Measurements from ENCODE around the gene RNF175.

The RNF175 gene

DNA sequence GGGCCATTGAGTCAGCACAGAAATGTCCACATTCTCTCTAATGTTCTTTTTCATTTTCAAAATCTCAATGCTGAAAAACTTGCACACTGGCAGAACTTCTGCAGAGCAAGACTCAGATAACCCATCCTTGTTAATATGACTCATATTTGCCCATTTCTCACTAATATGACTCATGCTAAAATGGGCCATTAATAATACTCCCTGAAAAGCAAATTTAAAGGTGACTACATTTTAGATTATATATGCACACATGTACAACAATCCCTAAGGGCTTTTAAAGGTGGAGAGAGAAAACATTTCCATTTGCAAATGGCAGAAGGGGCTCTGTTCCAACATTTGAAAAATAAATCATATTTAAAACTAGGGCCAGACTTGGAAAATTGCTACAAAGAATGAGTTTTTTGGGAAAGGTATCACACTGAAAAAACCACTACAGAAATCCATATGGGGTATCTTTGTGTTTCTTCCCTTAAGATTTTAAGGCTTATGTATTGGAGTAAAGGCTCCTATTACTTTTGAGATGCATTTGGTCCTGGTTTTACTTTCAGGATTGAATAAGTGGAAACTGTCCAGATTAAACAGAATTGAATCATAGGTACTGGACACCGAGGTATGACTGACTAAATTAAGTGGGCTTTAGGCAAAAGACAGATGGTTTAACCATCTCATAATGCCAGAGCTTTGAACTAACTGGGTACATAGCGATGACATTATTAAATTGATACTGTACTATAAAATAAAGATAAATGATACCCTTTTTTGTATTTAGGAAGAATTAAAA, 45.8 kb downstream of the RNF175 start:
- no peak for DNase-seq
- no peak overlapping the region for H3K4me3 ChIP-seq (ENCODE audit: control insufficient read depth in 1 of 7, extremely low read depth in 1 of 7, insufficient read depth in 4 of 7, low read depth in 2 of 7, low read length in 6 of 7)
- no peaks in the 10 kb centered on the region for H3K27me3 ChIP-seq (replicated peaks in 2 of 5; ENCODE audit: control insufficient read depth in 4 of 5, insufficient read depth in 5 of 5, low read length in 4 of 5)
- no peak overlapping the region for H3K27ac ChIP-seq (ENCODE audit: insufficient read depth in 1 of 2, low read depth in 1 of 2, low read length in 2 of 2, poor library complexity in 1 of 2, severe bottlenecking in 2 of 2)
- CTCF ChIA-PET, result no interaction called here
- no peaks in the 10 kb centered on the region for H3K4me1 ChIP-seq (ENCODE audit: control extremely low read depth in 1 of 4, control insufficient read depth in 4 of 4, insufficient read depth in 4 of 4, low read length in 3 of 4)
- no peaks in the 10 kb centered on the region for H3K36me3 ChIP-seq (ENCODE audit: control insufficient read depth in 4 of 4, insufficient read depth in 4 of 4, low read length in 3 of 4)
- 100% methylated on average over 1 of the region's 2 CpGs for WGBS (ENCODE audit: insufficient coverage)
- H3K9me3 ChIP-seq (ENCODE audit: control extremely low read depth in 1 of 5, control insufficient read depth in 4 of 5, insufficient read depth in 2 of 5, low read depth in 1 of 5, low read length in 4 of 5), result peaks cover 0 to 4% (median 0%) of the 10 kb centered on the region in 5 experiments
- POLR2A ChIA-PET, result no interaction called here

DNA sequence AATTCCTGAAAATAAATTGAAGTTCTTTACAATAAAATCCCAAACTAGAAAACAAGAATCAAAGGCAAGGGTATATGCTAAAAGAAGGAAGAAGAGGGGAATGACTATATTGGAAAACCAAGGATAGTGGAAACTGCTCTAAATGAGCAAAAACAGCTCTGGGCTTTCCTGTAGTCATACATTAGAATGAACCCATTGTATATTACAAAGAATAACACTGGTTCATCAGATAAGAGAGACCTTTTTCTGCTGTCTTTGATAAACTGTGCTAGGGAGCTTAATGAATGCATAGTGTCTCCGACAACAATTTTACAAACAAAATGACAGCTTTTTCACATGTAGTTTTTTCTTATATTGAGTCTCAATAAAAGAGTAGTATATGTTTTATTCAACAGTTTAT, 49.1 kb downstream of the RNF175 start:
- Histone ChIP-seq H3K9me3 (ENCODE audit: control extremely low read depth in 1 of 5, control insufficient read depth in 4 of 5, insufficient read depth in 2 of 5, low read depth in 1 of 5, low read length in 4 of 5) (peaks cover 0 to 2% (median 0%) of the 10 kb centered on the region in 5 experiments), H3K4me1 (ENCODE audit: control extremely low read depth in 1 of 4, control insufficient read depth in 4 of 4, insufficient read depth in 4 of 4, low read length in 3 of 4) (peaks cover 0 to 7% (median 3%) of the 10 kb centered on the region in 4 experiments), H3K4me3 (ENCODE audit: control insufficient read depth in 1 of 7, extremely low read depth in 1 of 7, insufficient read depth in 4 of 7, low read depth in 2 of 7, low read length in 6 of 7) (no peak overlapping the region), H3K27ac (ENCODE audit: insufficient read depth in 1 of 2, low read depth in 1 of 2, low read length in 2 of 2, poor library complexity in 1 of 2, severe bottlenecking in 2 of 2) (no peak overlapping the region), H3K27me3 (replicated peaks in 2 of 5; ENCODE audit: control insufficient read depth in 4 of 5, insufficient read depth in 5 of 5, low read length in 4 of 5) (no peaks in the 10 kb centered on the region), H3K36me3 (ENCODE audit: control insufficient read depth in 4 of 4, insufficient read depth in 4 of 4, low read length in 3 of 4) (no peaks in the 10 kb centered on the region)
- DNase-seq, result no peak
- CTCF ChIA-PET, result interaction anchor here (1.6 kb wide), 1 partner anchor 26 kb away, joined by 7 read pairs; the partner anchor contains the start of gene TLR2
- whole genome bisulfite sequencing (ENCODE audit: insufficient coverage), result no CpG with 5 or more reads among the region's 1 CpG
- POLR2A ChIA-PET, result interaction anchor here (0.6 kb wide), 1 partner anchor 286 kb away, joined by 4 read pairs; no protein-coding TSS in a partner anchor

DNA sequence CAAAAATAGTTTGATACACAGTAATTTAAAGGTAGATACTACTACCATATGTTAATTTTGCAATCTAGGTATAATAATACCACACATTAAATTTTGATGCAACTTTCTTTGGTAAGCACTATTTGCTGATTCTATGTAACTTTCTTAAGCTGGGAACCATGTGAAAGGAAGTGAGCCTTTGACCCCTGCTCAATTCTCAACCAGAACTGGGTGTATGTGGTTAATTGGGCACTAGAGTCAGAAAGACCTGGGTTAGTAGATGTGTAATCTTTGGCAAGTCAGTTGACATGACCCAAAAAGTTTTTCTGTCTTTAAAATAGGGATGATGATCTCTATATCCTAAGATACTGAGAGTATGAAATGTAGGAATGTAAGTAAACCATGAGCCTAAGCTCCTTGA, 53.3 kb downstream of the RNF175 start:
- CTCF ChIA-PET, result interaction anchor here (1.0 kb wide), 1 partner anchor 9 kb away, joined by 3 read pairs; no protein-coding TSS in a partner anchor
- POLR2A ChIA-PET, result no interaction called here
- no peaks in the 10 kb centered on the region for H3K9me3 ChIP-seq (ENCODE audit: control extremely low read depth in 1 of 5, control insufficient read depth in 4 of 5, insufficient read depth in 2 of 5, low read depth in 1 of 5, low read length in 4 of 5)
- peaks cover 0 to 8% (median 3%) of the 10 kb centered on the region in 4 experiments for H3K4me1 ChIP-seq (ENCODE audit: control extremely low read depth in 1 of 4, control insufficient read depth in 4 of 4, insufficient read depth in 4 of 4, low read length in 3 of 4)
- H3K27ac ChIP-seq (ENCODE audit: insufficient read depth in 1 of 2, low read depth in 1 of 2, low read length in 2 of 2, poor library complexity in 1 of 2, severe bottlenecking in 2 of 2), result no peak overlapping the region
- no peaks in the 10 kb centered on the region for H3K36me3 ChIP-seq (ENCODE audit: control insufficient read depth in 4 of 4, insufficient read depth in 4 of 4, low read length in 3 of 4)
- H3K4me3 ChIP-seq (ENCODE audit: control insufficient read depth in 1 of 7, extremely low read depth in 1 of 7, insufficient read depth in 4 of 7, low read depth in 2 of 7, low read length in 6 of 7), result no peak overlapping the region
- no peaks in the 10 kb centered on the region for H3K27me3 ChIP-seq (replicated peaks in 2 of 5; ENCODE audit: control insufficient read depth in 4 of 5, insufficient read depth in 5 of 5, low read length in 4 of 5)
- DNase-seq, result no peak

DNA sequence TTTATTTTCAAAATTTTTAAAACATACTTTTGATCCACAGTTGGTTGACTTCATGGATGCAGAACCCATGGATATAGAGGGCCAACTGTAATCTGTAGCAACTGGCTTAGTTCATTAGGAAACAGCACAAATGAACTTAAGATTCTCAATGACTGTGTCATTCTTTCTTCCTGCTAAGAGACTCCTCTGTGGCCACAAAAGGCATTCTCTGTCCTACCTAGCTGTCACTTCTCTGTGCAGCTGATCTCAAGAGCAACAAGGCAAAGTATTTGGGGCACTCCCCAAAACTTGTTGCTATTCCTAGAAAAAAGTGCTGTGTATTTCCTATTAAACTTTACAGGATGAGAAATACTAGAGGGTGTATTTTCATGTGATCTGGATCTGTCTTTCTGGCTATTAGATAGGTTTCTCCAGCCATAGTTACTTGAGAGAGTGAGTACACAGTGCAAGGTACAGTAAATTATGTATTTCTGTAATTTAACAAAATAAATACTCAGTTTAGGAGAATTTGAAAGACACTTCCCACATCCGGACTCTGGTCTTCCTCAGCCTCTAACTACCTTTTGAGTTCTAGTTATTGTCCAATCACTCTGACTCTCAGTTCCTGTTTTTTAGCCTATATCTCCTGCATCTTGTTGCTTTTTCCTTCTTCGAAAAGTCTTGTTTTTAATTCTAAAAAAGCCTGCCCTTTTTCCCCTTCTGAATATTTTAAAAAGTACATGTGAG, 53.9 kb downstream of the RNF175 start:
- POLR2A ChIA-PET, result no interaction called here
- CTCF ChIA-PET, result interaction anchor here (1.0 kb wide), 1 partner anchor 10 kb away, joined by 3 read pairs; no protein-coding TSS in a partner anchor
- Histone ChIP-seq H3K9me3 (ENCODE audit: control extremely low read depth in 1 of 5, control insufficient read depth in 4 of 5, insufficient read depth in 2 of 5, low read depth in 1 of 5, low read length in 4 of 5) (no peaks in the 10 kb centered on the region), H3K27ac (ENCODE audit: insufficient read depth in 1 of 2, low read depth in 1 of 2, low read length in 2 of 2, poor library complexity in 1 of 2, severe bottlenecking in 2 of 2) (no peak overlapping the region), H3K4me1 (ENCODE audit: control extremely low read depth in 1 of 4, control insufficient read depth in 4 of 4, insufficient read depth in 4 of 4, low read length in 3 of 4) (peaks cover 0 to 8% (median 3%) of the 10 kb centered on the region in 4 experiments), H3K27me3 (replicated peaks in 2 of 5; ENCODE audit: control insufficient read depth in 4 of 5, insufficient read depth in 5 of 5, low read length in 4 of 5) (no peaks in the 10 kb centered on the region), H3K36me3 (ENCODE audit: control insufficient read depth in 4 of 4, insufficient read depth in 4 of 4, low read length in 3 of 4) (no peaks in the 10 kb centered on the region), H3K4me3 (ENCODE audit: control insufficient read depth in 1 of 7, extremely low read depth in 1 of 7, insufficient read depth in 4 of 7, low read depth in 2 of 7, low read length in 6 of 7) (no peak overlapping the region)
- peak in 2 of 3 donors; percentile 27 to 31 for DNase-seq
- WGBS (ENCODE audit: insufficient coverage), result 78% methylated on average over 1 of the region's 2 CpGs

DNA sequence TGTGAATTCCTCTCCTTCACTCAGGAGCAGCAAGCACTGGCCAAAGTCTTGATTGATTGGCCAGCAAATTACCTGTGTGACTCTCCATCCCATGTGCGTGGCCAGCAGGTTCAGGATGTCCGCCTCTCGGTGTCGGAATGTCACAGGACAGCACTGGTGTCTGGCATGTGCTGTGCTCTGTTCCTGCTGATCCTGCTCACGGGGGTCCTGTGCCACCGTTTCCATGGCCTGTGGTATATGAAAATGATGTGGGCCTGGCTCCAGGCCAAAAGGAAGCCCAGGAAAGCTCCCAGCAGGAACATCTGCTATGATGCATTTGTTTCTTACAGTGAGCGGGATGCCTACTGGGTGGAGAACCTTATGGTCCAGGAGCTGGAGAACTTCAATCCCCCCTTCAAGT, 55.3 kb downstream of the RNF175 start:
- Histone ChIP-seq H3K4me1 (ENCODE audit: control extremely low read depth in 1 of 4, control insufficient read depth in 4 of 4, insufficient read depth in 4 of 4, low read length in 3 of 4) (peaks cover 0 to 8% (median 3%) of the 10 kb centered on the region in 4 experiments), H3K36me3 (ENCODE audit: control insufficient read depth in 4 of 4, insufficient read depth in 4 of 4, low read length in 3 of 4) (no peaks in the 10 kb centered on the region), H3K27me3 (replicated peaks in 2 of 5; ENCODE audit: control insufficient read depth in 4 of 5, insufficient read depth in 5 of 5, low read length in 4 of 5) (no peaks in the 10 kb centered on the region), H3K4me3 (ENCODE audit: control insufficient read depth in 1 of 7, extremely low read depth in 1 of 7, insufficient read depth in 4 of 7, low read depth in 2 of 7, low read length in 6 of 7) (no peak overlapping the region), H3K27ac (ENCODE audit: insufficient read depth in 1 of 2, low read depth in 1 of 2, low read length in 2 of 2, poor library complexity in 1 of 2, severe bottlenecking in 2 of 2) (no peak overlapping the region), H3K9me3 (ENCODE audit: control extremely low read depth in 1 of 5, control insufficient read depth in 4 of 5, insufficient read depth in 2 of 5, low read depth in 1 of 5, low read length in 4 of 5) (peaks cover 0 to 1% (median 0%) of the 10 kb centered on the region in 5 experiments)
- ChIA-PET CTCF (no interaction called here), POLR2A (no interaction called here)
- no peak for DNase-seq
- 100% methylated on average over 6 of the region's 7 CpGs for WGBS (ENCODE audit: insufficient coverage)

DNA sequence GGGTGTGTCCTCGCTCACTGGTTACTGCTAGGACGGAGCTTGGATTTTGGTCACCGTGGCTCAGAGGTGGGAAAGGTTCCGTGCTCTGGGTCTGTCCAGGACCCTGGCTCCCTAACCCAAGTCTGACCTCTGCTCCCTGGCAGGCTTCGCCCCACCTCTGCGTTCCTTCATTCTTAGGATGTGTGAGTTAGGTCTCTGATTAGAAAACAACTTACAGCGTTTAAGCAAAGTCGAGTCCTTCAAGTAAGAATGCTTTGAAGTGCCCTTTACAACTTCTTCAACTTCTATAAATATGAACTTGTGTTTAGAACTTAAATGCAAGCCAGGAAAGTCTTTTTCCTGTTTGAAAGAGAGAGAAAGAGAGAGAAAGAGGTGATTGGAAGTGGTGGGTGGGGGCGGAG, 74.9 kb downstream of the RNF175 start:
- ChIA-PET POLR2A (no interaction called here), CTCF (interaction anchor here (1.5 to 1.6 kb wide), 2 partner anchors 25 to 51 kb away, joined by 3 to 7 read pairs; no protein-coding TSS in a partner anchor)
- H3K4me3 ChIP-seq (ENCODE audit: control insufficient read depth in 1 of 7, extremely low read depth in 1 of 7, insufficient read depth in 4 of 7, low read depth in 2 of 7, low read length in 6 of 7), result peak overlapping the region; percentile 34 to 83 (median 71)
- peaks cover 3 to 29% (median 16%) of the 10 kb centered on the region in 5 experiments for H3K9me3 ChIP-seq (ENCODE audit: control extremely low read depth in 1 of 5, control insufficient read depth in 4 of 5, insufficient read depth in 2 of 5, low read depth in 1 of 5, low read length in 4 of 5)
- peaks cover 2 to 24% (median 11%) of the 10 kb centered on the region in 5 experiments for H3K27me3 ChIP-seq (replicated peaks in 2 of 5; ENCODE audit: control insufficient read depth in 4 of 5, insufficient read depth in 5 of 5, low read length in 4 of 5)
- H3K27ac ChIP-seq (ENCODE audit: insufficient read depth in 1 of 2, low read depth in 1 of 2, low read length in 2 of 2, poor library complexity in 1 of 2, severe bottlenecking in 2 of 2), result no peak overlapping the region
- WGBS (ENCODE audit: insufficient coverage), result 0% methylated on average over 4 of the region's 9 CpGs
- no peak for DNase-seq
- H3K36me3 ChIP-seq (ENCODE audit: control insufficient read depth in 4 of 4, insufficient read depth in 4 of 4, low read length in 3 of 4), result peaks cover 0 to 17% (median 6%) of the 10 kb centered on the region in 4 experiments
- peaks cover 0 to 17% (median 15%) of the 10 kb centered on the region in 4 experiments for H3K4me1 ChIP-seq (ENCODE audit: control extremely low read depth in 1 of 4, control insufficient read depth in 4 of 4, insufficient read depth in 4 of 4, low read length in 3 of 4)
